NCI-H446 (cell line): Measurements from ENCODE around the gene PEX26.
"Not testable (repeated sequence)": the region's sequence is repeated elsewhere in the genome, so short reads cannot be mapped to it uniquely, and the experiment has no call there.

Experiments used
- DNase-seq, 2 experiments: peaks; one replicate each; lab custom pipeline; 2025; lab: John Stamatoyannopoulos, UW

Gene PEX26

GRCh38 chr22:18096823-18097222 is 19.0 kb downstream of the PEX26 start:
- DNase-seq = no peak

GRCh38 chr22:18100781-18101180 is 23.0 kb downstream of the PEX26 start:
- DNase-seq = no peak

GRCh38 chr22:18101536-18101935 is 23.7 kb downstream of the PEX26 start:
- DNase-seq = no peak

GRCh38 chr22:18103527-18104269 is 25.9 kb downstream of the PEX26 start:
- DNase-seq = no peak

GRCh38 chr22:18104566-18104965 is 26.8 kb downstream of the PEX26 start:
- DNase-seq = no peak

GRCh38 chr22:18105981-18106380 is 28.2 kb downstream of the PEX26 start:
- DNase-seq = not testable (repeated sequence)

GRCh38 chr22:18106550-18107341 is 29.0 kb downstream of the PEX26 start:
- DNase-seq = not testable (repeated sequence)

GRCh38 chr22:18108187-18108586 is 30.4 kb downstream of the PEX26 start:
- DNase-seq = no peak

- no peak for DNase-seq
Observed at GRCh38 chr22:18109410-18110193, 31.8 kb downstream of the PEX26 start.

GRCh38 chr22:18110194-18110953 is 32.6 kb downstream of the PEX26 start, which contains the start of gene TUBA8:
TUBA8 (plus strand) TSS chr22:18110809; CDS start chr22:18110866, 57 bp downstream.
- no peak for DNase-seq

- no peak for DNase-seq
Observed at GRCh38 chr22:18110954-18111758, 33.4 kb downstream of the PEX26 start.

- no peak for DNase-seq
Observed at GRCh38 chr22:18111759-18112330, 34.1 kb downstream of the PEX26 start.

- DNase-seq = no peak
Observed at GRCh38 chr22:18112440-18112839, 34.6 kb downstream of the PEX26 start.

GRCh38 chr22:18113680-18114394 is 36.0 kb downstream of the PEX26 start:
- DNase-seq = no peak

- DNase-seq = no peak
Observed at GRCh38 chr22:18114495-18114894, 36.7 kb downstream of the PEX26 start.

GRCh38 chr22:18114976-18115652 is 37.3 kb downstream of the PEX26 start:
- no peak for DNase-seq

GRCh38 chr22:18115906-18116371 is 38.1 kb downstream of the PEX26 start:
- no peak for DNase-seq

GRCh38 chr22:18116634-18117033 is 38.8 kb downstream of the PEX26 start:
- no peak for DNase-seq

GRCh38 chr22:18118345-18118915 is 40.6 kb downstream of the PEX26 start:
- DNase-seq = no peak
